H9 (cell line): Measurements from ENCODE around the gene COA1. TPM values are rescaled to one million over a fixed set of nuclear protein-coding genes. Genes with fewer than 3 reads are reported as not detected.

Experiments used
- DNase-seq: peaks from one replicate; pipeline ENCODE4 v3.0.0-alpha.2; 2017
- H2AFZ ChIP-seq: one replicate; pipeline ENCODE4 v1.6.1; 2013; ENCODE audit warnings: mild to moderate bottlenecking, low read length, control low read depth, moderate library complexity
- H2AK5ac ChIP-seq: 2 replicates; pipeline ENCODE4 v1.6.1; 2013; ENCODE audit warnings: low read length, control low read depth, mixed read lengths; ENCODE audit not compliant: insufficient read length
- H2BK120ac ChIP-seq: one replicate; pipeline ENCODE4 v1.6.1; 2013; ENCODE audit warnings: low read depth, mild to moderate bottlenecking, low read length, control low read depth, inconsistent platforms; ENCODE audit not compliant: poor library complexity, severe bottlenecking
- H2BK12ac ChIP-seq: 2 replicates; pipeline ENCODE4 v1.6.1; 2013; ENCODE audit warnings: low read length, control low read depth, mixed read lengths, low read depth; ENCODE audit not compliant: insufficient read length
- H2BK15ac ChIP-seq: 2 replicates; pipeline ENCODE4 v1.6.1; 2013; ENCODE audit warnings: low read depth, low read length, control low read depth
- H2BK20ac ChIP-seq: one replicate; pipeline ENCODE4 v1.6.1; 2013; ENCODE audit warnings: low read depth, mild to moderate bottlenecking, low read length, control low read depth, inconsistent platforms; ENCODE audit not compliant: poor library complexity, severe bottlenecking
- H2BK5ac ChIP-seq: 2 replicates; pipeline ENCODE4 v1.6.1; 2013; ENCODE audit warnings: low read length, control low read depth, mixed read lengths; ENCODE audit not compliant: insufficient read length
- H3K14ac ChIP-seq: 2 replicates; pipeline ENCODE4 v1.6.1; 2013; ENCODE audit warnings: low read length, control low read depth; ENCODE audit not compliant: insufficient read depth
- H3K18ac ChIP-seq: 2 replicates; pipeline ENCODE4 v1.6.1; 2013; ENCODE audit warnings: low read depth, mild to moderate bottlenecking, mixed read lengths, low read length, control low read depth; ENCODE audit not compliant: insufficient read length
- H3K23ac ChIP-seq: 2 replicates; pipeline ENCODE4 v1.6.1; 2013; ENCODE audit warnings: low read length, control low read depth, mixed read lengths, low read depth; ENCODE audit not compliant: insufficient read length
- H3K23me2 ChIP-seq: 2 replicates; pipeline ENCODE4 v1.6.1; 2013; ENCODE audit warnings: low read depth, mild to moderate bottlenecking, mixed read lengths, low read length, control low read depth; ENCODE audit not compliant: insufficient read length, poor library complexity, severe bottlenecking
- H3K27ac ChIP-seq: 2 replicates; pipeline ENCODE4 v1.5.1; 2013; ENCODE audit warnings: low read length, control low read depth, mixed read lengths, low read depth; ENCODE audit not compliant: insufficient read length
- H3K27me3 ChIP-seq: 2 replicates; pipeline ENCODE4 v1.6.1; 2013; ENCODE audit warnings: low read length, control low read depth, inconsistent platforms; ENCODE audit not compliant: insufficient read depth
- H3K4ac ChIP-seq: 2 replicates; pipeline ENCODE4 v1.6.1; 2013; ENCODE audit warnings: low read depth, mild to moderate bottlenecking, control low read depth, inconsistent platforms, low read length, moderate library complexity
- H3K4me1 ChIP-seq: 2 replicates; pipeline ENCODE4 v1.6.1; 2013; ENCODE audit warnings: low read length, control low read depth, inconsistent platforms; ENCODE audit not compliant: insufficient read depth
- H3K4me2 ChIP-seq: 2 replicates; pipeline ENCODE4 v1.6.1; 2013; ENCODE audit warnings: low read length, control low read depth, mixed read lengths; ENCODE audit not compliant: insufficient read length, insufficient read depth
- H3K56ac ChIP-seq: 2 replicates; pipeline ENCODE4 v1.6.1; 2013; ENCODE audit warnings: low read depth, mild to moderate bottlenecking, mixed read lengths, low read length, control low read depth; ENCODE audit not compliant: insufficient read length
- H3K79me1 ChIP-seq: 2 replicates; pipeline ENCODE4 v1.6.1; 2013; ENCODE audit warnings: low read depth, mild to moderate bottlenecking, moderate library complexity, low read length, control low read depth, inconsistent platforms; ENCODE audit not compliant: insufficient read depth, poor library complexity, severe bottlenecking
- H3K79me2 ChIP-seq: 2 replicates; pipeline ENCODE4 v1.6.1; 2013; ENCODE audit warnings: low read length, control low read depth, inconsistent platforms; ENCODE audit not compliant: insufficient read depth
- H3K9ac ChIP-seq: 2 replicates; pipeline ENCODE4 v1.6.1; 2013; ENCODE audit warnings: low read length, control low read depth, mixed read lengths; ENCODE audit not compliant: insufficient read length; ENCODE audit errors: extremely low read depth
- H3K9me3 ChIP-seq: one replicate; pipeline ENCODE4 v1.6.1; 2013; ENCODE audit warnings: low read depth, low read length, inconsistent platforms; ENCODE audit not compliant: control insufficient read depth
- H3T11ph ChIP-seq: one replicate; pipeline ENCODE4 v1.6.1; 2013; ENCODE audit warnings: mild to moderate bottlenecking, low read length, control low read depth, inconsistent platforms
- H4K20me1 ChIP-seq: one replicate; pipeline ENCODE4 v1.6.1; 2013; ENCODE audit not compliant: control insufficient read depth, insufficient read length, insufficient read depth
- H4K5ac ChIP-seq: 2 replicates; pipeline ENCODE4 v1.6.1; 2013; ENCODE audit warnings: low read depth, mild to moderate bottlenecking, mixed read lengths, low read length, control low read depth; ENCODE audit not compliant: insufficient read length
- H4K8ac ChIP-seq: replicated peaks from 2 replicates; pipeline ENCODE4 v1.6.1; 2013; ENCODE audit warnings: low read length, control low read depth, mixed read lengths, low read depth; ENCODE audit not compliant: insufficient read length
- H4K91ac ChIP-seq: 2 replicates; pipeline ENCODE4 v1.6.1; 2013; ENCODE audit warnings: low read depth, mild to moderate bottlenecking, moderate library complexity, mixed read lengths, low read length, control low read depth; ENCODE audit not compliant: insufficient read length
- H3K27ac Mint-ChIP-seq, 3 experiments: 2 replicates in 2 of 3; 3 replicates in 1 of 3; pipeline ENCODE4 v1.8.0; 2020 to 2021; ENCODE audit warnings: mixed read lengths in 3 of 3, mild to moderate bottlenecking in 1 of 3, moderate library complexity in 1 of 3
- H3K27me3 Mint-ChIP-seq: 2 replicates; pipeline ENCODE4 v1.8.0; 2021; ENCODE audit warnings: low read depth, mild to moderate bottlenecking, moderate library complexity, mixed read lengths
- H3K36me3 Mint-ChIP-seq, 3 experiments: 2 replicates in 2 of 3; 3 replicates in 1 of 3; pipeline ENCODE4 v1.8.0; 2020 to 2021; ENCODE audit warnings: low read depth in 3 of 3, mixed read lengths in 3 of 3; ENCODE audit not compliant: insufficient read depth in 1 of 3
- H3K4me1 Mint-ChIP-seq, 2 experiments: 2 replicates each; pipeline ENCODE4 v1.8.0; 2020; ENCODE audit warnings: mixed read lengths in 2 of 2
- H3K4me3 Mint-ChIP-seq, 2 experiments: 2 replicates in 1 of 2; 3 replicates in 1 of 2; pipeline ENCODE4 v1.8.0; 2020 to 2021; ENCODE audit warnings: mild to moderate bottlenecking in 2 of 2, mixed read lengths in 2 of 2, moderate library complexity in 1 of 2
- H3K9me3 Mint-ChIP-seq, 2 experiments: 2 replicates in 1 of 2; 3 replicates in 1 of 2; pipeline ENCODE4 v1.8.0; 2020; ENCODE audit warnings: mild to moderate bottlenecking in 2 of 2, mixed read lengths in 2 of 2, moderate library complexity in 1 of 2
- CTCF ChIP-seq: fragments of 200-600 bp; sonication (generic); conservative IDR thresholded peaks from 3 replicates; pipeline ENCODE4 v1.8.0; 2021; ENCODE audit warnings: antibody characterized with exemption, mild to moderate bottlenecking
- WGBS: extraction: QIAGEN DNeasy Blood & Tissue Kit; methylation state at CpG from one replicate; pipeline ENCODE4 v1.1.7; 2013; ENCODE audit warnings: missing lambda C conversion rate, low lambda C conversion rate, mixed read lengths; ENCODE audit not compliant: insufficient read length; ENCODE audit errors: extremely low coverage; 5-methylcytosine and 5-hydroxymethylcytosine counted together
- total RNA-seq: library from RNA; stranded (reverse); gene quantifications from 2 replicates; pipeline ENCODE4 v1.2.1, GENCODE V29; 2021

The COA1 gene
- total RNA-seq, 1 experiment from 2014 or later = 138 TPM

- no peak overlapping the region for H2BK12ac ChIP-seq
Observed at GRCh38 chr7:43621729-43622448, 107.4 kb downstream of the COA1 start.

More at GRCh38 chr7:43621729-43622448, 107.4 kb downstream of the COA1 start:
- Histone ChIP-seq H3K4me2 (no peak overlapping the region), H2AFZ (no peak overlapping the region), H2BK5ac (no peak overlapping the region), H3K9ac (no peak overlapping the region), H4K5ac (no peak overlapping the region), H4K91ac (no peak overlapping the region), H3K79me1 (no peaks in the 10 kb centered on the region), H3K18ac (no peak overlapping the region), H4K20me1 (no peaks in the 10 kb centered on the region), H3K9me3 (no peaks in the 10 kb centered on the region), H2AK5ac (no peak overlapping the region), H3K23ac (no peak overlapping the region), H3K23me2 (peaks cover 2% of the 10 kb centered on the region), H3K27ac (no peak overlapping the region), H2BK15ac (no peak overlapping the region), H3K79me2 (no peaks in the 10 kb centered on the region), H2BK120ac (no peak overlapping the region), H3K4ac (no peak overlapping the region), H3K14ac (no peak overlapping the region), H3K56ac (no peak overlapping the region), H4K8ac (no peak overlapping the region), H3K4me1 (no peaks in the 10 kb centered on the region; the same call in 1 of the 2 replicates), H3K27me3 (no peaks in the 10 kb centered on the region), H3T11ph (no peak overlapping the region), H2BK20ac (no peak overlapping the region)
- WGBS = 100% methylated on average over 1 of the region's 5 CpGs
- no peak for TF ChIP-seq CTCF
- DNase-seq = no peak
- Mint-ChIP-seq H3K27me3 (no peaks in the 10 kb centered on the region), H3K4me3 (no peak overlapping the region), H3K4me1 (peaks cover 3 to 6% of the 10 kb centered on the region in 2 experiments), H3K9me3 (no peaks in the 10 kb centered on the region), H3K27ac (no peak overlapping the region), H3K36me3 (peaks cover 0 to 20% (median 10%) of the 10 kb centered on the region in 3 experiments; a peak in 5 of 7 replicates)
